WTC11 (cell line): Measurements from ENCODE around the gene PRR23E.

Experiments used
- CREB1 ChIP-seq: sonication (generic); formaldehyde crosslinking; IDR thresholded peaks from 2 replicates; pipeline ENCODE4 v1.8.0; 2023; ENCODE audit warnings: mild to moderate bottlenecking, missing genetic modification reagents
- CTCF ChIP-seq: fragments of 200-600 bp; IDR thresholded peaks from 2 replicates; pipeline ENCODE4 v1.8.0; 2022; ENCODE audit warnings: antibody characterized with exemption
- MAX ChIP-seq: sonication (generic); formaldehyde crosslinking; IDR thresholded peaks from 2 replicates; pipeline ENCODE4 v1.8.0; 2022; ENCODE audit warnings: mild to moderate bottlenecking, missing genetic modification reagents
- TP53 ChIP-seq: sonication (generic); formaldehyde crosslinking; IDR thresholded peaks from 2 replicates; pipeline ENCODE4 v1.8.1; 2023; ENCODE audit warnings: mild to moderate bottlenecking, missing genetic modification reagents
- ZNF423 ChIP-seq: fragments of 250-450 bp; sonication (Bioruptor Pico); IDR thresholded peaks from 2 replicates; pipeline ENCODE4 v2.1.2; 2022; ENCODE audit warnings: mild to moderate bottlenecking, moderate library complexity
- TF ChIP-seq, protein P1 (sequence below): sonication (generic); formaldehyde crosslinking; IDR thresholded peaks from 2 replicates; pipeline ENCODE4 v1.8.1; 2023; ENCODE audit warnings: mild to moderate bottlenecking, missing genetic modification reagents, moderate library complexity

DNA sequence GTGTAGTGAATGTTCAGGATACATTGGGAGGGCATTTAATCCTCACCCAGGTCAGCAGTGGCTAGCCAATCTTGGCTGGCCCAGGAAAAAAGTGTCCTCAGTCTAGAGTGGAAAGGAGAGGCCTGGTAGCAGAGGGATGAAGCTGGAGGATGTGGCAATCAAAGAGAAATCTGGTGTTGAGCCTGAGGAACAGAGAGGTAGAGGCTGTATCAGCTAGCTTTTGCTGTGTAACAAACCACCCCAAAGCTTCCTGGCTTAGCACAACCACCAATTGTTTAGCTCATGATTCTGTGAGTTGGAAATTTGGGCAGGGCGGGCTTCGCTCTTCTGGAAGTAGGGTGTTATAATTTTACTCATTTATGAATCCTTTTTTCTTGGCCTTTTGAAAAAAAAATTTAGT lies 49.8 kb upstream of the PRR23E start:
- TF ChIP-seq CTCF, result no peak
- no peak for TF ChIP-seq CREB1 (CRISPR knock-in tag)
- TF ChIP-seq, protein P1, sequence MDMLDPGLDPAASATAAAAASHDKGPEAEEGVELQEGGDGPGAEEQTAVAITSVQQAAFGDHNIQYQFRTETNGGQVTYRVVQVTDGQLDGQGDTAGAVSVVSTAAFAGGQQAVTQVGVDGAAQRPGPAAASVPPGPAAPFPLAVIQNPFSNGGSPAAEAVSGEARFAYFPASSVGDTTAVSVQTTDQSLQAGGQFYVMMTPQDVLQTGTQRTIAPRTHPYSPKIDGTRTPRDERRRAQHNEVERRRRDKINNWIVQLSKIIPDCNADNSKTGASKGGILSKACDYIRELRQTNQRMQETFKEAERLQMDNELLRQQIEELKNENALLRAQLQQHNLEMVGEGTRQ (CRISPR knock-in tag), result no peak
- no peak for TF ChIP-seq MAX (CRISPR knock-in tag)
- TF ChIP-seq ZNF423 (CRISPR knock-in tag), result no peak
- no peak for TF ChIP-seq TP53 (CRISPR knock-in tag)
